Mucosa of descending colon (tissue), 3 donors: Measurements from ENCODE around the gene EPHA5. TPM values are rescaled to one million over a fixed set of nuclear protein-coding genes. Genes with fewer than 3 reads are reported as not detected.

Experiments
- ATAC-seq: fragments of 200-7000 bp; cut with Tn5 transposase; one replicate; pipeline ENCODE4 v1.9.1; 2020; ENCODE audit warnings: mild to moderate bottlenecking, moderate library complexity
- DNase-seq, 3 donors: peaks; one replicate each; pipeline ENCODE4 v3.0.0-alpha.2; 2020
- H3K36me3 ChIP-seq: fragments of 200-600 bp; one replicate; pipeline ENCODE4 v1.8.0; 2021; ENCODE audit warnings: low read depth, mild to moderate bottlenecking
- H3K4me1 ChIP-seq: fragments of 200-600 bp; one replicate; pipeline ENCODE4 v1.8.0; 2021; ENCODE audit warnings: low read depth, mild to moderate bottlenecking
- H3K4me3 ChIP-seq: fragments of 200-600 bp; one replicate; pipeline ENCODE4 v1.8.0; 2021; ENCODE audit warnings: mild to moderate bottlenecking
- H3K9me3 ChIP-seq: fragments of 200-600 bp; one replicate; pipeline ENCODE4 v1.8.0; 2021; ENCODE audit warnings: mild to moderate bottlenecking
- CTCF ChIP-seq: fragments of 200-600 bp; IDR thresholded peaks from one replicate; pipeline ENCODE4 v1.8.0; 2022; ENCODE audit warnings: antibody characterized with exemption, mild to moderate bottlenecking
- intact Hi-C, 2 donors: fragments of 100-400 bp; cut with DNase I in 1 of 2; cut with micrococcal nuclease in 1 of 2; formaldehyde crosslinking; loops; one replicate each; pipeline versions ENCODE4 v1.11.0 to v1.11.1; 2022; cut with DNase I, micrococcal nuclease
- long read RNA-seq, 2 donors: library from polyadenylated mRNA; unstranded; transcript quantifications; one replicate each; pipeline ENCODE4 v2.0.0, GENCODE V29; 2019 to 2021
- total RNA-seq, 3 donors: library from RNA; stranded (reverse); fragmentation: NEBNext Ultra II Directional in 2 of 3; extraction: Animal tissue kit (Norgen Biotek cat#: 25700) in 2 of 3; gene quantifications; one replicate each; pipeline versions ENCODE4 v1.2.1 to v1.2.4, GENCODE V29; 2021 to 2023
- donor health status: DM: no; HTN: no; CAD: no; lungs with moderate emphysema.
- donor health status: DM: no; HTN: no; CAD: no.
- donor health status: DM: no; HTN: yes; CAD: no.

Gene EPHA5
- total RNA-seq = under 1 TPM; 0.06 to 0.60 (median 0.14) TPM
- long read RNA-seq, donor 1 = 0 reads
- long read RNA-seq, donor 2 = 0 reads

GRCh38 chr4:65670331-65671031 lies at the start of gene EPHA5:
Gene EPHA5, minus strand, starts transcription at chr4:65670489. Its CDS starts 747 bp downstream, at chr4:65669742.
- ATAC-seq = peak; percentile 60
- peak in 2 of 3 donors; percentile 10 to 40 for DNase-seq
- no peak for TF ChIP-seq CTCF
- peaks cover 7% of the 10 kb centered on the region for H3K4me1 ChIP-seq
- no peaks in the 10 kb centered on the region for H3K9me3 ChIP-seq
- intact Hi-C loops = no loop called here
- H3K36me3 ChIP-seq = no peaks in the 10 kb centered on the region
- H3K4me3 ChIP-seq = no peak within 1 kb of the TSS

GRCh38 chr4:65719635-65720034 lies 49.3 kb upstream of the EPHA5 start:
- ATAC-seq = no peak
- intact Hi-C loops = no loop called here
- no peak for DNase-seq
- Histone ChIP-seq H3K9me3 (no peaks in the 10 kb centered on the region), H3K36me3 (no peaks in the 10 kb centered on the region), H3K4me1 (no peaks in the 10 kb centered on the region), H3K4me3 (no peak overlapping the region)
- TF ChIP-seq CTCF = no peak

GRCh38 chr4:65698631-65699030 lies 28.3 kb upstream of the EPHA5 start:
- H3K4me3 ChIP-seq = no peak overlapping the region
- DNase-seq (no peak), ATAC-seq (no peak)
- TF ChIP-seq CTCF = no peak
- intact Hi-C loops = no loop called here
- no peaks in the 10 kb centered on the region for H3K4me1 ChIP-seq
- no peaks in the 10 kb centered on the region for H3K9me3 ChIP-seq
- no peaks in the 10 kb centered on the region for H3K36me3 ChIP-seq

GRCh38 chr4:65696436-65696835 lies 26.1 kb upstream of the EPHA5 start:
- intact Hi-C loops = no loop called here
- no peaks in the 10 kb centered on the region for H3K36me3 ChIP-seq
- H3K4me1 ChIP-seq = no peaks in the 10 kb centered on the region

GRCh38 chr4:65671372-65671771 lies 1.1 kb upstream of the EPHA5 start:
- no peak for DNase-seq
- Histone ChIP-seq H3K4me1 (peaks cover 7% of the 10 kb centered on the region), H3K4me3 (no peak overlapping the region), H3K9me3 (no peaks in the 10 kb centered on the region), H3K36me3 (no peaks in the 10 kb centered on the region)
- ATAC-seq = no peak
- TF ChIP-seq CTCF = no peak
- intact Hi-C loops = no loop called here

More at GRCh38 chr4:65696436-65696835, 26.1 kb upstream of the EPHA5 start:
- ATAC-seq (no peak), DNase-seq (no peak)
- Histone ChIP-seq H3K9me3 (no peaks in the 10 kb centered on the region), H3K4me3 (no peak overlapping the region)
- TF ChIP-seq CTCF = no peak
